Neuronal stem cell (in vitro differentiated cells): ENCODE measurements around the gene CCDC159.
A peak's percentile ranks its signal among the peaks of the same experiment; 100 is the strongest.

Experiments used
- DNase-seq: peaks from one replicate; pipeline ENCODE4 v3.0.0-alpha.2; 2013; ENCODE audit warnings: low spot score
- H2AFZ ChIP-seq: one replicate; pipeline ENCODE4 v1.6.1; 2013; ENCODE audit warnings: mild to moderate bottlenecking, low read length, inconsistent platforms
- H2AK5ac ChIP-seq: 2 replicates; pipeline ENCODE4 v1.6.1; 2013; ENCODE audit warnings: low read depth, mild to moderate bottlenecking, inconsistent platforms, low read length, moderate library complexity, mixed read lengths
- H2BK120ac ChIP-seq: 2 replicates; pipeline ENCODE4 v1.6.1; 2013; ENCODE audit warnings: low read depth, mild to moderate bottlenecking, inconsistent platforms, low read length, moderate library complexity, mixed read lengths
- H2BK12ac ChIP-seq: one replicate; pipeline ENCODE4 v1.6.1; 2013; ENCODE audit warnings: low read length, inconsistent platforms
- H2BK15ac ChIP-seq: 2 replicates; pipeline ENCODE4 v1.6.1; 2013; ENCODE audit warnings: mild to moderate bottlenecking, low read length, inconsistent platforms, mixed read lengths
- H2BK5ac ChIP-seq: one replicate; pipeline ENCODE4 v1.6.1; 2013; ENCODE audit warnings: inconsistent platforms, mild to moderate bottlenecking, low read length, moderate library complexity
- H3K14ac ChIP-seq: one replicate; pipeline ENCODE4 v1.6.1; 2013; ENCODE audit warnings: low read length, inconsistent platforms
- H3K18ac ChIP-seq: 2 replicates; pipeline ENCODE4 v1.6.1; 2013; ENCODE audit warnings: low read length, inconsistent platforms
- H3K23ac ChIP-seq: 2 replicates; pipeline ENCODE4 v1.6.1; 2013; ENCODE audit warnings: low read depth, mild to moderate bottlenecking, mixed read lengths, low read length, inconsistent platforms; ENCODE audit not compliant: poor library complexity
- H3K27ac ChIP-seq: replicated peaks from 3 replicates; pipeline ENCODE4 v1.5.1; 2013; ENCODE audit warnings: low read length, inconsistent platforms
- H3K27me3 ChIP-seq, 3 experiments: 2 replicates each; pipeline ENCODE4 v1.6.1; 2013; ENCODE audit warnings: low read length in 3 of 3, mild to moderate bottlenecking in 2 of 3, inconsistent platforms in 1 of 3, low read depth in 1 of 3, mixed read lengths in 1 of 3, moderate library complexity in 1 of 3; ENCODE audit not compliant: control insufficient read depth in 3 of 3, insufficient read depth in 3 of 3
- H3K36me3 ChIP-seq, 2 donors: replicated peaks in 1 of 2; 2 replicates each; pipeline ENCODE4 v1.6.1; 2013; ENCODE audit warnings: low read length in 2 of 2; ENCODE audit not compliant: control insufficient read depth in 2 of 2, insufficient read depth in 2 of 2
- H3K4ac ChIP-seq: 2 replicates; pipeline ENCODE4 v1.6.1; 2013; ENCODE audit warnings: inconsistent platforms, mild to moderate bottlenecking, low read length, moderate library complexity
- H3K4me1 ChIP-seq, 2 donors: 1 replicate in 1 of 2; 2 replicates in 1 of 2; pipeline ENCODE4 v1.6.1; 2013; ENCODE audit warnings: low read length in 2 of 2, low read depth in 1 of 2; ENCODE audit not compliant: control insufficient read depth in 2 of 2, insufficient read depth in 1 of 2
- H3K4me2 ChIP-seq: one replicate; pipeline ENCODE4 v1.6.1; 2013; ENCODE audit warnings: mild to moderate bottlenecking, low read length, inconsistent platforms; ENCODE audit not compliant: insufficient read depth, poor library complexity, severe bottlenecking
- H3K4me3 ChIP-seq, 2 donors: 2 replicates each; pipeline ENCODE4 v1.5.1; 2013; ENCODE audit warnings: low read length in 2 of 2, mild to moderate bottlenecking in 2 of 2, inconsistent platforms in 1 of 2, moderate library complexity in 1 of 2
- H3K79me1 ChIP-seq: one replicate; pipeline ENCODE4 v1.6.1; 2013; ENCODE audit warnings: low read depth, mild to moderate bottlenecking, inconsistent platforms, low read length, moderate library complexity
- H3K9ac ChIP-seq: one replicate; pipeline ENCODE4 v1.6.1; 2013; ENCODE audit warnings: mild to moderate bottlenecking, low read depth, low read length, inconsistent platforms; ENCODE audit not compliant: poor library complexity
- H3K9me3 ChIP-seq, 2 donors: replicated peaks in 1 of 2; 2 replicates each; pipeline versions ENCODE3 to v1.6.1; 2013; ENCODE audit warnings: low read length in 2 of 2, mild to moderate bottlenecking in 2 of 2, inconsistent platforms in 1 of 2, low read depth in 1 of 2, mixed read lengths in 1 of 2, moderate library complexity in 1 of 2; ENCODE audit not compliant: control insufficient read depth in 2 of 2, insufficient read depth in 1 of 2
- H4K8ac ChIP-seq: one replicate; pipeline ENCODE4 v1.6.1; 2013; ENCODE audit warnings: low read depth, mild to moderate bottlenecking, inconsistent platforms, low read length, moderate library complexity
- H4K91ac ChIP-seq: one replicate; pipeline ENCODE4 v1.6.1; 2013; ENCODE audit warnings: low read length, low read depth, mild to moderate bottlenecking, inconsistent platforms; ENCODE audit not compliant: poor library complexity
- WGBS, 2 donors: extraction: QIAGEN DNeasy Blood & Tissue Kit; methylation state at CpG; one replicate each; pipeline ENCODE4 v1.1.7; 2013; ENCODE audit warnings: missing lambda C conversion rate in 2 of 2, mixed read lengths in 1 of 2; ENCODE audit not compliant: insufficient read length in 2 of 2, insufficient replicate concordance in 1 of 2; ENCODE audit errors: extremely low coverage in 2 of 2; 5-methylcytosine and 5-hydroxymethylcytosine counted together

The CCDC159 gene

GRCh38 chr19:11397089-11397610 lies 50.8 kb downstream of the CCDC159 start:
- no peak for DNase-seq
- Histone ChIP-seq H2BK15ac (no peak overlapping the region), H2BK5ac (peak overlapping the region; percentile 82), H3K4me3 (no peak overlapping the region), H3K4me1 (no peaks in the 10 kb centered on the region), H3K4ac (no peak overlapping the region), H2BK12ac (no peak overlapping the region), H3K9ac (no peak overlapping the region), H3K9me3 (no peaks in the 10 kb centered on the region), H4K8ac (no peak overlapping the region), H2AK5ac (peak overlapping the region; percentile 63), H3K27me3 (no peaks in the 10 kb centered on the region), H2BK120ac (no peak overlapping the region), H3K27ac (no peak overlapping the region), H2AFZ (peak overlapping the region; percentile 67), H3K14ac (no peak overlapping the region), H3K4me2 (no peak overlapping the region), H3K36me3 (no peaks in the 10 kb centered on the region), H3K23ac (no peak overlapping the region), H4K91ac (no peak overlapping the region), H3K79me1 (no peaks in the 10 kb centered on the region), H3K18ac (peak overlapping the region; percentile 57)
- no CpG with 5 or more reads among the region's 22 CpGs for WGBS, 2 donors

- Histone ChIP-seq H2BK15ac (no peak overlapping the region), H3K9ac (no peak overlapping the region), H3K23ac (no peak overlapping the region), H3K36me3 (no peaks in the 10 kb centered on the region), H3K79me1 (no peaks in the 10 kb centered on the region), H3K4me2 (no peak overlapping the region), H3K4ac (no peak overlapping the region), H3K14ac (no peak overlapping the region), H3K27ac (no peak overlapping the region), H3K4me3 (no peak overlapping the region), H2BK120ac (no peak overlapping the region), H4K8ac (no peak overlapping the region), H4K91ac (no peak overlapping the region), H3K18ac (no peak overlapping the region), H3K27me3 (no peaks in the 10 kb centered on the region), H2AK5ac (peak overlapping the region; percentile 75), H2BK12ac (no peak overlapping the region), H2BK5ac (peak overlapping the region; percentile 24), H2AFZ (no peak overlapping the region), H3K4me1 (peaks cover 0 to 2% of the 10 kb centered on the region in 2 donors), H3K9me3 (no peaks in the 10 kb centered on the region)
- no CpG with 5 or more reads among the region's 9 CpGs for WGBS, 2 donors
- DNase-seq, result no peak
Measured at GRCh38 chr19:11399667-11400066, 53.3 kb downstream of the CCDC159 start.

- no peaks in the 10 kb centered on the region for H3K27me3 ChIP-seq
- H2BK12ac ChIP-seq, result no peak overlapping the region
- no peak overlapping the region for H2BK5ac ChIP-seq
- H3K27ac ChIP-seq, result no peak overlapping the region
- no CpG with 5 or more reads among the region's 1 CpG for WGBS, 2 donors
- no peak overlapping the region for H2BK120ac ChIP-seq
- no peak overlapping the region for H3K4ac ChIP-seq
- H3K23ac ChIP-seq, result no peak overlapping the region
- H2AK5ac ChIP-seq, result no peak overlapping the region
- peaks cover 0 to 8% of the 10 kb centered on the region in 2 donors for H3K4me1 ChIP-seq
- no peak overlapping the region for H3K4me3 ChIP-seq
- DNase-seq, result no peak
- no peak overlapping the region for H3K4me2 ChIP-seq
- no peak overlapping the region for H3K14ac ChIP-seq
- no peak overlapping the region for H2AFZ ChIP-seq
- H3K79me1 ChIP-seq, result no peaks in the 10 kb centered on the region
- no peak overlapping the region for H4K8ac ChIP-seq
- no peaks in the 10 kb centered on the region for H3K36me3 ChIP-seq
- no peak overlapping the region for H3K9ac ChIP-seq
- H2BK15ac ChIP-seq, result no peak overlapping the region
- no peak overlapping the region for H4K91ac ChIP-seq
- H3K18ac ChIP-seq, result no peak overlapping the region
- no peaks in the 10 kb centered on the region for H3K9me3 ChIP-seq
Measured at GRCh38 chr19:11400798-11401197, 54.5 kb downstream of the CCDC159 start.

GRCh38 chr19:11401808-11402543 lies 55.7 kb downstream of the CCDC159 start:
- Histone ChIP-seq H2BK12ac (no peak overlapping the region), H2BK5ac (peak overlapping the region; percentile 93), H3K18ac (peak overlapping the region; percentile 38), H3K14ac (no peak overlapping the region), H3K4me3 (no peak overlapping the region), H2BK120ac (no peak overlapping the region), H2AK5ac (peak overlapping the region; percentile 88), H3K23ac (no peak overlapping the region), H3K9me3 (no peaks in the 10 kb centered on the region), H3K9ac (no peak overlapping the region), H2AFZ (no peak overlapping the region), H4K8ac (no peak overlapping the region), H4K91ac (no peak overlapping the region), H3K4me1 (peaks cover 2 to 8% of the 10 kb centered on the region in 2 donors), H3K4me2 (no peak overlapping the region), H3K4ac (no peak overlapping the region), H3K27ac (no peak overlapping the region), H3K36me3 (no peaks in the 10 kb centered on the region), H3K79me1 (no peaks in the 10 kb centered on the region), H3K27me3 (peaks cover 0 to 7% (median 5%) of the 10 kb centered on the region in 3 experiments), H2BK15ac (no peak overlapping the region)
- no CpG with 5 or more reads among the region's 9 CpGs for WGBS, 2 donors
- DNase-seq, result no peak
